ENCODE data around the gene ACTR8.
"Not testable (repeated sequence)": the region's sequence is repeated elsewhere in the genome, so short reads cannot be mapped to it uniquely, and the experiment has no call there.

Gene ACTR8

DNA sequence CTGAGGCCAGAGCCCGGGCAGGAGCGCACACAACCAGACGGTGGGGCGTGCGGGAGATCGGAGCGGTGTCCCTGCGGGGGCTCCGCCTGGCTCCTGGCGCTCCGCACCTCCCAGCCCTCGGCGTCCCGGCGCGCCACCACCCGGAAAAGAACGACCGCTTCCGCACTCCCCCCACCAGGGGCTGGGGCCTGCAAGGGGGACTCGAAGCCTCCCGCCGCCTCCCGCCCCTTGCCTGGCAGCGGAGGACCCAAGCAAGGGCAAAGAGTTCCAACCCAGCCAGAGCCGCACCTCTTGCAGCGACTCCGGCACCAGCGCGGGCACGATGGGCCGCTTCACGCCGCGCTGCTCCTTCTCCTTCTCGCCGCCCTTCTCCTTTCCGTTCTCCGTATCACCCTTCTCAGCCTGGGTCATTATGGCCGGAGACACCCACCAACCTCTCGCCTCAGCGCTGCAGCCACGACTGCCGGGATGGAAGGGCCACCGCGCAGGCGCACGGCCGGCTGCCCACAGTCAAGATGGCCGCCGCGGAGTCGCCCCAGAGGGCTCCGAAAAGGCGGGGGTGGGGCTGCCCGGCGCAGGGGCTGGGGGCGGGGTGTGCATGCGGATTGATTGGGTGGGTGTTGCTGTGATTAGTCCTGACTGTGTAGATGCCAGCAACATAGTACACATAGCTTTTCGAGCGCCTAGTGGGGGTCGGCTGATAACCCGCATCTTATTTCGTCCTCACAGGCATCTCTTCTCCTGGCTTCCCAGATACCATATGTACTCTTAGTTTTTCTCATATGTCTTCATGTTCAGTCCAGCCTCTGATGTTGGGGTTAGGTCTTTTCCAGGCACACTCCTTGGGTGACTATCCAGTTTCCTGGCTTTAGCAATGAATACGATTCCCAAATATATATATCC is at the start of gene ACTR8:
ACTR8 (minus strand) TSS at position 462 of the 903 bp plus-strand sequence; CDS start at position 411, 51 bp downstream.
- peak; percentile 81 to 85 for DNase-seq (ENCODE audit: low read depth in 2 of 2)

- not testable (repeated sequence) for DNase-seq (ENCODE audit: low read depth in 2 of 2)
These were observed 45.4 kb upstream of the ACTR8 start for GRCh38 chr3:53927208-53927872.

DNA sequence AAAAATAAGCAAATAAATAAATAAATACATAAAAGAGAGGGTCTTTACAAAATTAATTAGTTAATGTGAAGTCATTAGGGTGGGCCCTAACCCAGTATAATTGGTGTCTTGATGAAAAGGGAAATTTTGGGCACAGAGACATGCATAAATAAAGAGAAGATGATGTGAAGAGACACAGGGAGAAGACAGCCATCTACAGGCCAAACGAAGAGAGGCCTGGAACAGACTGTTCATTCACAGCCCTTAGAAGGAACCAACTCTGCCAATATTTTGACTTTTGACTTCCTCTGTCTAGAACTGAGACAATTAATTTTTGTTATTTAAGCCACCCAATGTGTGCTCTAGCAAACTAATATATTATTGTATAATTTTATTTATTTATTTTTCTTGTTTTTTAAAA is 39.3 kb upstream of the ACTR8 start:
- no peak for DNase-seq (ENCODE audit: low read depth in 2 of 2)

- no peak for DNase-seq (ENCODE audit: low read depth in 2 of 2)
These were observed 37.8 kb upstream of the ACTR8 start for GRCh38 chr3:53919741-53920140.

DNA sequence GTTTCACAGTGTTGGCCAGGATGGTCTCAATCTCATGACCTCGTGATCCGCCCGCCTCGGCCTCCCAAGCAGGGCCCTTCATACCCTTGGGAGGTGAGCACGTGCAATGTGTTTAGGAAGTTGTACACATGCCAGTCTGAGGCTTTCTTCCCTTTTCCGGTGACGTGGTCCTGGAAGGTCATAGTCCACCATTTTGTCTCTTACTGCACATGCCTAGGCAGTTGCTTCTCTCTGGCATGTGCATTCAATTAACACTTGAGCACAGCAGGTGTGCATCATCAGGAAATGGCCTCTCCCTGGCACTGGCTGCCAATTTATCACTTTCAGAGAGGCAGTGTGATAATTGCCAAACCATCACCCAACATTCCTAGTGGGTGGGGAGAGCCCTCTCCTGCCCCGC is 31.4 kb upstream of the ACTR8 start:
- DNase-seq (ENCODE audit: low read depth in 2 of 2) = no peak

DNA sequence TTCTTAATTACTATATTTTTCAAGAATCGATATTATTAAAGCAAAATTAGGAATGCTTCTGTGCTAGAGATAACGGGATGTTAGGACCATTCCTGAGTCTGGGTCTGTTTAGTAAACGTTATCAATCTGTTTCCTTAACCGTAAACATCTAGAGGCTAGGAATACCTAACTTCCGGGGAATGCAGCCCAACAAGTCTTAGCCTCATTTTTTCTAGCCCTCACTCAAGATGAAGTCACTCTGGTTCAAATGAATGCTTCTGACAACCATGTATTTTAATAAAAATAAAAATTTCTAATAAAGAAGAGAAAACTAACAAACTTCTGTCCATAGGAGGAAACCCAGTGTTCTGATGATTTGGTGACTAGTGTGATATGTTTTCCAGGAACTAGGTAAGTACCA is 20.8 kb upstream of the ACTR8 start:
- DNase-seq (ENCODE audit: low read depth in 2 of 2) = no peak

- no peak for DNase-seq (ENCODE audit: low read depth in 2 of 2)
These were observed 20.1 kb upstream of the ACTR8 start for GRCh38 chr3:53902067-53902466.

DNA sequence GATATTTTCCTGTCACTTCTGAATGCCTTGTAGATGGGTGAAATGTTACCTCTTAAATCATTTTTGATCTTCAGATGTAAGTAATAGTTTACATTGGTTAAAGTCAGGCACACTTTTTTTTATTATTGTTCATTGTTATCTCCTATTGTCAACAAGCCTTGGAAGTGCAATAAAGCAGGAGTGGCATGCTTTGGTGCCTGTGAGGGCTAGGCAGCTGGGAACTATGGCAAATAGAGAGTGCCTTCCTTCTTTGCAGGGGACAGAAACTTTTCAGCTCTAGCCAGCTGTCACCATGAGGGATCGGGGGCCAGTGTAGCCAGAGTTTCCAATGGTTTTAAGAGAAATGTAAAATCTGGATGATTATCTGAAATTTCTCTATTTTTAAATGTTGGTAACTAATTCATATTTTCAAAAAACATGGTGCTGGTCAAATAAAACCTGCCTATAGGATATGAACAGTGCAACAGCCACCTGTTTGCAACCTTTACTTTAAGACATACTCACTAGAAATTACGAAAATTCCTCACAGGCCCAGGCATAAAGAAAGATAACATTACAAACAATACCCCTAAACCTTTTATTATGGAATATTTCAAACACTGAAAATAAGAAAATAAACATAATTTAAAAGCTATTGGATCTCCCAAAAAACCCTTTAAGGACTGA is 18.8 kb upstream of the ACTR8 start:
- no peak for DNase-seq (ENCODE audit: low read depth in 2 of 2)

GRCh38 chr3:53899750-53900149 is 17.8 kb upstream of the ACTR8 start:
- DNase-seq (ENCODE audit: low read depth in 2 of 2) = no peak

GRCh38 chr3:53892286-53892637 is 10.3 kb upstream of the ACTR8 start:
- DNase-seq (ENCODE audit: low read depth in 2 of 2) = no peak

- DNase-seq (ENCODE audit: low read depth in 2 of 2) = peak; percentile 94 to 95
These were observed 9.7 kb upstream of the ACTR8 start, which contains the start of gene SELENOK for GRCh38 chr3:53891497-53892285. SELENOK (minus strand) TSS chr3:53891859.

- DNase-seq (ENCODE audit: low read depth in 2 of 2) = peak in 1 of 2 donors; percentile 28
These were observed 8.9 kb upstream of the ACTR8 start for GRCh38 chr3:53890726-53891475.

DNA sequence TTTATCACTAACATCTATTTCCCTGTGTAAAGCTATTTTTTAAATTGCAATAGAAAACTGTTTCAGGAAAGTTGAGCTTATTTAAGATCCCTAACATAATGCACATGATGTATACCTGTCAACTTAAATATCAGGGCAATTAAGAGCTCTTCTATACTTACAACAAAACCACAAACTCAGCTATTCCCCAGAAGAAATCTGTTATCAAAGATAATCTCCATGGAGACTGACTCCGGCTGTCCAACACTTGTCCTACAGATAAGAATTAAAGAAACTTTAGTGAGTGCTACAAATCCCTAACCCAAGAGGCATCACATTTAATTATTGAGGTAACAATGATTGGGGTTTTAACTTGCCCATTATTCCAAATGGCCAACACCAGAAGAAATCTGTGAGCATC is 6.3 kb upstream of the ACTR8 start:
- no peak for DNase-seq (ENCODE audit: low read depth in 2 of 2)

DNA sequence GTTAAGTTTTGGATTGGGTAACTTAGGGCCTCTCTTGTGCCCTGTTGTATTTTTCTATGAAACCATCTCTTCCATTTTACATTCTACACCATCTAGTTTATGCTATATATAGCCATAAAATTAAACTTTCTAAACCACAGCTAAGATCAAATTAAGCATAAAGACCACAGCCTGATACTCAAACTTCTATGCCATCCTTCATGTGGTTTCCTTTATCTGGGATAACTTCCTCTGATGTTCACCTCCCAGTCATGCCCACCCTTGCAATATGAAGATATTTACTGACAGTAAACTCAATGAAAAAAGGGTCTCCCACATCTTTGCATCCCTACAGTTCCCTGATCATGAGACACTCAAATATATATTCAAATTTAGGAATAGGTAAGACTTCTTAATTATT is 5.5 kb upstream of the ACTR8 start:
- DNase-seq (ENCODE audit: low read depth in 2 of 2) = no peak

DNA sequence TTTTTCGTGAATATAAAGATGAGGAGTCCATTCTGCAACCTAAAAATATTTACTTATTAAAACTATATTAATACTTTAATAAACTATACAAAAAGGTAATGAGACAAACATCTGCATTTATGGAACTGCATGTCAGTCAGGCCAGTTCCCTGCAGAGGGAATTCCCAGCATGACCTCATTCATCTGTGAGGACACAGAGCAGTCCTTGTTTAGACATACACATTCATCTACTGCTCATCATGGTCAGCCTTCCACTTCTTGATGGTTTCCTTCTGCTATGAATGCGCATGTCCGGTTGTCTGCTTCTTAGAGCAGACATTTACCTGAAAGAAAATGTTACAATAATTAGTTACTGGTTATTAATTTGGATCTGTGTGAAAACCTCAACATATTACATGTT is 3.3 kb upstream of the ACTR8 start:
- DNase-seq (ENCODE audit: low read depth in 2 of 2) = no peak

DNA sequence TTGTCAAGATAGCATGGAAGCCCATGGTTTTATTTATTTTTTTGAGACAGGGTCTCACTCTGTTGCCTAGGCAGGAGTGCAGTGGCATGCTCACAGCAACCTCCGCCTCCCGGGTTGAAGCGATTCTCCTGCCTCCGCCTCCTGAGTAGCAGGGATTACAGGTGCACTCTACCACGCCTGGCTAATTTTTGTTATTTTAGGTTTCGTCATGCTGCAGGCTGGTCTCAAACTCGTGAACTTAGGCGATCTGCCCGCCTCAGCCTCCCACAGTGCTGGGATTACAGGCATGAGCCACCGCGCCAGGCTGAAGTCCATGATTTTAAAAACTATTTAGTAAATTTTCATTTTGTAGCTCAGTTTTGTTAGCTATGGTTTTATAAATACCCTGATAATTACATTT is 2.7 kb upstream of the ACTR8 start:
- DNase-seq (ENCODE audit: low read depth in 2 of 2) = no peak

GRCh38 chr3:53883008-53883407 is 1.1 kb upstream of the ACTR8 start:
- DNase-seq (ENCODE audit: low read depth in 2 of 2) = no peak

GRCh38 chr3:53880396-53881345 is 1.3 kb downstream of the ACTR8 start:
- no peak for DNase-seq (ENCODE audit: low read depth in 2 of 2)

DNA sequence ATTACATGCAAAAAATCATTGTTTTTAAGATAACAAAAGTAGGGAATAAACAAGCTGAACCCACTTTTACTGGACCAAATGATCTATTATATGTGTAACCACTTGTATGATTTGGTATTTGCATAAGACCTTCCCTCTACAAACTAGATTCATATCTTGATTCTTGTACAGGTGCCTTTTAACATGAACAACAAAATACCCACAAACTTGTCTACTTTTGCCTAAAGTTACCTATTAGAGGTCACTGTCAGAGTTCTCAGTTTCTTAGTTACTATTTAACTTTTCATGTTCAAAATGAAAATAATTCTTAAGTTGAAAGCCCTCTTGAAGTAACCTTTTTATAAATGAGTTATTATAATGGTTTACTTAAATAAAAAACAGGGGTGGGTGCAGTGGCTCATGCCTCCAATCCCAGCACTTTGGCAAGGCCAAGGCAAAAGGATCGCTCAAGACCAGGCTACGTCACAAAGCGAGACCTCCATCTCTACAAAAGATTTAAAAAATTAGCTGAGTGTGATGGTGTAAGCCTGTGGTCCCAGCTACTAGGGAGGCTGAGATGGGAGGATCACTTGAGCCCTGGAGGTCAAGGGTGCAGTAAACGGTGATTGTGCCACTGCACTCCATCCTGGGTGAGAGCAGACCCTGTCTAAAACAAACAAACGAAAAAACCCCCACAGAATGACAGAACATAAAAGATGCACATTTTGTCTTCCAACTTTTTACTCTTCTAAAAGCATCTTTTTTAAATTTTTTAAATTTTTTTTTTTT is 16.0 kb downstream of the ACTR8 start:
- DNase-seq (ENCODE audit: low read depth in 2 of 2) = no peak

Measured in stimulated activated CD8-positive, alpha-beta memory T cell treated with anti-CD3 and anti-CD28 coated beads, Interleukin-15, amount 100 ng/mL, for 48 hours (primary cell).